HepG2 (cell line): ENCODE results near the gene ASXL1.

Source experiments
- CEBPB ChIP-seq: IDR thresholded peaks from 2 replicates; pipeline ENCODE4 v1.6.1; 2011; ENCODE audit warnings: low read depth, low read length, improper control_type of control experiment, borderline replicate concordance
- CTCF ChIP-seq: sonication (generic); formaldehyde crosslinking; IDR thresholded peaks from 2 replicates; pipeline ENCODE4 v1.5.0; 2020; ENCODE audit warnings: mild to moderate bottlenecking, missing genetic modification reagents, moderate library complexity
- GTF2F1 ChIP-seq: fragments of 150-350 bp; IDR thresholded peaks from 2 replicates; pipeline ENCODE4 v1.6.1; 2014; ENCODE audit warnings: low read length
- LBX2 ChIP-seq: sonication (generic); formaldehyde crosslinking; IDR thresholded peaks from 2 replicates; pipeline ENCODE4 v1.5.0; 2020; ENCODE audit warnings: missing genetic modification reagents, mild to moderate bottlenecking, borderline replicate concordance
- POLR2AphosphoS5 ChIP-seq: IDR thresholded peaks from 2 replicates; pipeline ENCODE4 v1.6.1; 2012; ENCODE audit warnings: low read depth, low read length
- PTBP1 ChIP-seq: fragments of 200-400 bp; formaldehyde crosslinking; IDR thresholded peaks from 2 replicates; pipeline ENCODE4 v1.6.1; 2018; ENCODE audit warnings: low read length, low read depth; ENCODE audit not compliant: poor library complexity, severe bottlenecking
- SMARCC2 ChIP-seq: fragments of 450-650 bp; IDR thresholded peaks from 2 replicates; pipeline ENCODE4 v1.6.1; 2017; ENCODE audit warnings: antibody characterized with exemption, mild to moderate bottlenecking
- SP1 ChIP-seq, 2 experiments: fragments of 450-650 bp in 1 of 2; sonication (generic) in 1 of 2; formaldehyde crosslinking in 1 of 2; IDR thresholded peaks; 2 replicates each; pipeline versions ENCODE4 v1.4.0 to v1.6.1; 2016 to 2020; ENCODE audit warnings: missing genetic modification reagents in 1 of 2
- ZNF333 ChIP-seq: sonication (generic); formaldehyde crosslinking; IDR thresholded peaks from 2 replicates; pipeline ENCODE4 v1.4.0; 2020; ENCODE audit warnings: mild to moderate bottlenecking, missing genetic modification reagents, borderline replicate concordance
- ZNF34 ChIP-seq: sonication (generic); formaldehyde crosslinking; IDR thresholded peaks from 2 replicates; pipeline ENCODE4 v1.4.0; 2020; ENCODE audit warnings: mild to moderate bottlenecking, missing genetic modification reagents, borderline replicate concordance
- ZNF558 ChIP-seq: sonication (generic); formaldehyde crosslinking; IDR thresholded peaks from 2 replicates; pipeline ENCODE4 v1.9.0; 2022; ENCODE audit warnings: mild to moderate bottlenecking, missing genetic modification reagents, borderline replicate concordance

DNA sequence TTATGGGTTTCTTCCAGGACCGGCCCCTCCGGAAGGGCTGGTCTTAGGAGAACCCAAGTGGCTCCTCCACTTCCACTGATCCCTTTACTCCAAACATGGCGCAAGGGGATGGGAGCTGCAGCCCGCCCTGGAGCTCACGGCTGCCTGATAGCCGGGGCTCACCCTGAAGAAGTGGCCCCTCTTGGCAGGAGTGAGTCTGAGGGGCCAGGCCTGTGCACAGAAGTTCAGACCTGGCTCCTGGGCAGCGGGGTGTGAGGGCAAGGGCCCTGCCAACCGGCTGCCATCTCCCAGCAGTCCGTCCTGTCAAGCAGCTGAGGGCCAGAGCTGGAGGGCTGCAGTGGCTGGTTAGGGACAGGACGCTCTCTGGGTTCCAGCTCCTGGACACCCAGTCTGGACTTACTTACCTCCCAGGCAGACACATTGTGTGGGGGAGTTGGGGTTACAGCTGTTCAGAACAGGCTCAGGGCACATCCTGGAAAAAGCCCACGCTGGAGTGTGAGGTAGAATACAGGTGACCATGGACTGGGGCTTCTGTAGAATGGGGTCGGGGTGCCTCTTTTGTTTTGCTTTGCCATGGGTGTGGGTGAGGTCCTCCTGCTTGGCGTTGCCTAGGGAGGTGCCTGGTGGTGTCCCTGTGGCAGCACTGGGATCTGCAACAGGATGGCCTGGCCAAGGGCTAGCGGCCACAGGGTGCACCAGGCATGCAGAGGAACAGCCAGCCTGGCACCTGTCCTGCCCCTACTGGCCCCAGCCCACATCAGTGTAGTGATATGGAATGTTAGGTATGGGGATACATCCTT, 88.4 kb downstream of the ASXL1 start:
- TF ChIP-seq CTCF (CRISPR knock-in tag): no peak
- TF ChIP-seq ZNF34 (CRISPR knock-in tag): no peak
- TF ChIP-seq SMARCC2: no peak
- TF ChIP-seq CEBPB: no peak
- peak; percentile 6 for TF ChIP-seq POLR2AphosphoS5
- no peak for TF ChIP-seq ZNF333 (CRISPR knock-in tag)
- TF ChIP-seq ZNF558 (CRISPR knock-in tag): no peak
- no peak for TF ChIP-seq SP1 (IDR thresholded peaks at IDR 0.05)
- TF ChIP-seq SP1 (CRISPR knock-in tag; IDR thresholded peaks at IDR 0.05): no peak
- no peak for TF ChIP-seq PTBP1
- no peak for TF ChIP-seq LBX2 (CRISPR knock-in tag)
- TF ChIP-seq GTF2F1: no peak
